EH (cell line): Measurements from ENCODE around the gene DPF3.

ENCODE experiments used
- DNase-seq: peaks from one replicate; pipeline ENCODE4 v3.0.0-alpha.2; 2015; ENCODE audit warnings: low read depth

Gene DPF3

DNA sequence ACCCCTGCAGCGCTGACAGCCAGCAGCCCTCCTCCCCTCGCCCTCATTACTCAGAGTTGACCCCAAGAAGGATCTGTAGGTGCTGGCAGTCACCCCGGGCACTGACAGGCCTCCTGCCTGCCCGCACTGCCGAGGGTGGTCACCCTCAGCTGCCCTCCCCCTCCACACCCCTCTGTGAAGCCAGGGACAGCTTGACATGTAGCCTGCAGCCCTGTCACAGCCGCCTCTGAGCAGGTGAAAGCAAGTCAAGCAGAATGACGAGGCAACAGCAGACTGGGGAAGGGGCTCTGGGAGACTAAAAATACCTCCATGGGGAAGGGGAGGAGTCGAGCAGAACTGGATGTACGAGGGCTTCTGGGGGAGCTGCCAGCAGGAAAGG, 178.1 kb downstream of the DPF3 start:
- no peak for DNase-seq

DNA sequence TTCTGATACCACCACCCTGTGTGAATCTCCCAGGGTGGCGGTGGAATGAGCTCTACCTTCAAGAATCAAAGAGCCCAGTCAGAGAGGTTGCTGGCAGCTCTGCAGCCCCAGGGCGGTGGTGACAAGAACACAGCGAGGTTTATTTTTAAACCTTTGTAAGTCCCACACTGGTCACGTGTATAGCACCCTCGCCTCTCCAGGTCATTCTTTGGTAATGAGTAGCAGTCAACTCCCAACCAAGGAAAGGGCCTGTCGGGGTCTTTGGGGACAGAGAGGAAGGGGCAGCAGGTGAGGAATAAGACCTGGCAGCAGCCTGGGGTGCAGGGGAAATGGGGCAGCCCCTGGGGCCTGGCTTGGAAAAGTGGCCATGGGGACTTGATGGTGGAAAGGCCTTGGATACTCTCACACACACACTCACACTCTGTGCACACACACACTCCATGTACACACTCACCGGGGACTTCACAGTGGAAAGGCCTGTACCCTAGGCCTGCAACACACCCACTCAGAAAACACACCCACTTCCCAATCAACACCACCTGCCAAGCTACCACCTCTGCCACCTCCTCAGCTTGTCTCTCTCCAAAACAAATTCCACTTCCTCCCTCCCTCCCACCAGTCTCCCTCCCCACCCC, 178.6 kb downstream of the DPF3 start:
- peak; percentile 32 for DNase-seq

DNA sequence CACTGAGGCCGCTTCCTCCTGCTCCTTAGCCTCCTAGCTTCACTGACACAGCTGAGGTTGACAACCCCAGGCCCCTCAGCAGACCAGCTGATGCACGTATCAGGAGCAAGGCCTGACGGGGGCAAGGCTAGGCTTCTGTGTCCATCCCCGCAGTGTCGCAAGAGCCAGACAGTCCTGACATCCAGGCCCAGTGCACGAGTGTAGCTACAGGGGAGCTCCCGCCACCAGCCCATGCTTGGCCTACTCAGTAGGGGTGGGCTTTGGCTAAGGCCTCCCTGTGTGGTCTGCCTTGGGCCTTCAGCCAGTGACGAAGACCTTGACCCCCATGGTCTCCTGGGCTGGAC, 179.1 kb downstream of the DPF3 start:
- DNase-seq, result no peak

DNA sequence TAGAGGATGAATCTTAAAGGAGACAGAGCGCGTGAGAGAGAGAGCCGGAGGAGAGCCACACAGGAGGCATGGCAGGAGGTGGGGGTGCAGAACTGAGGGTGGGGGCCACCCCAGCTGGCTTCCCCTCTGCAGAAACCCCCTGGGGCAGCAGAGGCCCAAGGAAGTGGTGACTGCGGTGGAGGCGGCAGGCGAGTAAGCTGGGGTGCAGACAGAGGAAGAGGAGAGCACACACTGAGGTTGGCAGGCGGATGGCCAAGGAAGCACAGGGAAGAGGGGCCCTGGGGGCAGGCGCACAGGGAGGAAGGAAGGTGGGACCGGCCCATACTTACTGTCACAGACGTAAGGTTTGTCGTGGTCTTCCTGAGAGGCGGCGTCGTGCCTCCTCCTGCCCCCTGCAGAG, 179.8 kb downstream of the DPF3 start:
- DNase-seq, result no peak

GRCh38 chr14:72711936-72712335, 182.0 kb downstream of the DPF3 start:
- no peak for DNase-seq

DNA sequence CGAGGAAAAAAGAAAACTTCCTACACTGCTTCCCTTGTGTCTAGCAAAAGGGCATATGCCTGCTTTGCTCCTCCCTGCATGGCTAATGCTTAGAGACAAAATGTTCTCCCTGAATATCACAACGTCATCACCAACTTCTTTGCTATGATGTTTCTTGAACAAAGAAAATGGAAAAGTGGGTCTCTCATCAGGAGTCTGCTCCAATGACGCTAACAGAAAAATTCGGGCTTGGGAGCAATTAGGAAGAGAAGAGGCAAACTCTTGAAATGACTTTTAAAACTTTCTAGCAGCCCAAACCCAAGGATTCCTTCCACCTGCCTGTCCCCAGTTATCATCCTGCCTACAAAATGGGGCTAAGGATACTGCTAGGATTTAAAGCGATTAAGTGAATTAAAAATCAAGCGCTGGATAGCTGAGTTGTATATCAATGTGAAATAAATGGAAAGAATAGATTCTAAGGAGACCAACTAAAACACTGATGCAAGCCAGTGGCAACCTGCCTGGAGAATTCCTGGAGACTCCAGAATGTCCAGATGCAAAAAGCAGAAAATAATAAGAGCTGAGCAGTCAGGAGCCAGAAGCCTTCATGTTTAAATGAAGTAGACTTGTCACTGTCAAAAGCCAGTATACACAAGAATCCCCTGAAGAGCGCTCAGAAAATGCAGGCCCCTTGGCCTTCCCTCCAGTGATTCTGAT, 183.8 kb downstream of the DPF3 start:
- DNase-seq, result no peak

GRCh38 chr14:72708708-72709475, 185.0 kb downstream of the DPF3 start:
- no peak for DNase-seq

DNA sequence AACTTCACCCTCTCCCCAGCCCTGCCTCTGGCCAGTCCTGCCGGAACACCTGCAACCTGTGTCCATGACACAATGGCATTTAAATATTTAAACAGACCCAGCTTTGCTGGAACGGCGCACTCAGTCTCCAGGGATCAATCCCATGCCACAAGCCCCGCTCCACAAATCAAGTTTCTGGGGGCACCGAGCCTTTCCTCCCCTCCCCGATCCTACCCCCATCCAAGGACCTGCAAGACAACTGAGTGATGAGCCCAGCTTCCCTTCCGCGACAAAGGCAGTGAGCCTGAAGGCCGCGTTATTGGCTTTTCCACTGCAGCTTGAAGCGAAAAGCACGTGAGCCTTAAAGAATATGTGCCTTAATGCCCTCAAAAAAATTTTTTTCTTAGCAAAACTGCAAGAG, 185.7 kb downstream of the DPF3 start:
- no peak for DNase-seq

- no peak for DNase-seq
These were observed 187.4 kb downstream of the DPF3 start for GRCh38 chr14:72706485-72706884.

- DNase-seq, result no peak
These were observed 189.4 kb downstream of the DPF3 start for GRCh38 chr14:72704502-72704901.

DNA sequence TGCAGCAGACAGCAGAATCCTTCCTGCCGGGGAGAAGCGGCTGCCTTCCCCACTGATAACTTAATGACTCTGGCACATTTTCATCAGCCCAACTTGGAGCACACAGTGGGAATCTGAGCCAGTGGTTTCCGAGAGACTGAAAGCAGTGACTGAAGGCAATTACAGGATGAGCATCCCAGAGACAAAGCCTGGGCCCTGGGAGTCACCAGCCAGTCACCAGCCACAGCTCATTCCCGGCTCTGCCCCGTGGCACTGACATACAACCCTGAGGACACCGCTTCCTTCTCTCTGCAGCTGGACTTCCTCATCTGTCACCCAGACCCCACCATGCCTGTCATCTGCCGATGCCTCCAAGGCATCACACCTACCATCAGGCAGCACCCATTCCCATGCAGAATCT, 192.3 kb downstream of the DPF3 start:
- DNase-seq, result peak; percentile 56

GRCh38 chr14:72701237-72701565, 192.7 kb downstream of the DPF3 start:
- DNase-seq, result no peak

- peak; percentile 25 for DNase-seq
These were observed 193.3 kb downstream of the DPF3 start for GRCh38 chr14:72700338-72701236.

GRCh38 chr14:72699852-72700257, 194.0 kb downstream of the DPF3 start:
- peak; percentile 88 for DNase-seq

- DNase-seq, result no peak
These were observed 194.5 kb downstream of the DPF3 start for GRCh38 chr14:72699443-72699842.

- DNase-seq, result peak; percentile 29
These were observed 201.2 kb downstream of the DPF3 start for GRCh38 chr14:72692696-72693095.

DNA sequence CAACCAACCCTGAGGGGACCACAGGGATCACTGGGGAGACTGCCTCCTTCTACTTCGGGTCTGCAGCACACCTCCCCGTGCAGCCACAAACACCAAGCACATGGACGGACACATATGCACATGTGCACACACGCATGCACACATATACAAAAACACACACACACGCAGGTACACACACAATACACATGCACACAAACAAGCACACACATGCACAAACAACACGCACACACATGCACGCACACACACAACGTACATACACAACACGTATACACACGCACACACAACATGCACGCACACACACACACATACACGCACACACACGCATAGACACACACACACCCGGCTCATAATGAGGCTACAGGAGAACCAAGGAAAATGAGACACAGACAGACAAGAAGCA, 203.6 kb downstream of the DPF3 start:
- no peak for DNase-seq

- DNase-seq, result no peak
These were observed 204.8 kb downstream of the DPF3 start for GRCh38 chr14:72688990-72689671.

- DNase-seq, result no peak
These were observed 207.1 kb downstream of the DPF3 start for GRCh38 chr14:72686832-72687231.

- peak; percentile 62 for DNase-seq
These were observed 207.8 kb downstream of the DPF3 start for GRCh38 chr14:72686101-72686500.

- DNase-seq, result no peak
These were observed 208.4 kb downstream of the DPF3 start for GRCh38 chr14:72685456-72685855.

DNA sequence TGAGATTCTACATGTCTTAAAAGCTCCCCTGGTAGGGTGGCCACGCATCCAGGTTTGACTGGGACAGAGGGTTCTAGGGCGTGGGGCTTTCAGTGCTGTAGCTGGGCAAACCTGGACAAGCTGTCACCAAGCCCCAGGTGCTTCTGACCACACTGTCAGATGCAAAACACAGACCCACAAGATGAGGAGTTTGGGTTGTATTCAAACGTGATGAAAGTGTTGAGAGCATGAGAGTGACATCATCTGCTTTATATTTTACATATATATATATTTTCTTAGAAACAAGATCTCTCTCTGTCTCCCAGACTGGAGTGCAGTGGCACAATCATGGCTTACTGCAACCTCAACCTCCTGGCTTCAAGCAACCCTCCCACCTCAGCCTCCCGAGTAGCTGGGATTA, 210.1 kb downstream of the DPF3 start:
- no peak for DNase-seq
